Measurements from ENCODE around the gene MEG3.

- TF ChIP-seq POLR2A (IDR thresholded peaks at IDR 0.05; ENCODE audit: low read length) (no peak), GATA1 (IDR thresholded peaks at IDR 0.05; ENCODE audit: low read depth, low read length) (no peak)
These were observed 62.9 kb downstream of the MEG3 start for GRCh38 chr14:100888789-100889315.
